Liver (tissue), 9 donors: ENCODE results near the gene MYO1F. TPM values are rescaled to one million over a fixed set of nuclear protein-coding genes. Genes with fewer than 3 reads are reported as not detected.

Source experiments
- DNase-seq: peaks from one replicate; pipeline ENCODE4 v3.0.0-alpha.2; 2017; ENCODE audit warnings: low spot score
- H3K27ac ChIP-seq, 2 donors: one replicate each; pipeline ENCODE4 v1.7.0; 2013; ENCODE audit warnings: inconsistent platforms in 2 of 2, low read length in 2 of 2, control low read depth in 1 of 2, low read depth in 1 of 2, mild to moderate bottlenecking in 1 of 2
- H3K27me3 ChIP-seq, 4 donors: one replicate each; pipeline versions ENCODE4 v1.6.1 to v1.7.0; 2013; ENCODE audit warnings: low read length in 3 of 4, inconsistent platforms in 1 of 4, mild to moderate bottlenecking in 1 of 4, moderate library complexity in 1 of 4; ENCODE audit not compliant: control insufficient read depth in 4 of 4, insufficient read depth in 4 of 4
- H3K36me3 ChIP-seq, 4 donors: one replicate each; pipeline versions ENCODE4 v1.6.1 to v1.7.0; 2013; ENCODE audit warnings: low read length in 3 of 4, mild to moderate bottlenecking in 3 of 4, low read depth in 1 of 4, moderate library complexity in 1 of 4; ENCODE audit not compliant: control insufficient read depth in 4 of 4, insufficient read depth in 3 of 4
- H3K4me1 ChIP-seq, 4 donors: one replicate each; pipeline versions ENCODE4 v1.6.1 to v1.7.0; 2013; ENCODE audit warnings: low read length in 3 of 4, mild to moderate bottlenecking in 3 of 4, moderate library complexity in 1 of 4; ENCODE audit not compliant: control insufficient read depth in 4 of 4, insufficient read depth in 4 of 4
- H3K4me3 ChIP-seq, 3 donors: one replicate each; pipeline versions ENCODE4 v1.6.1 to v1.7.0; 2013; ENCODE audit warnings: low read length in 3 of 3, control low read depth in 1 of 3, low read depth in 1 of 3, mild to moderate bottlenecking in 1 of 3
- H3K9ac ChIP-seq, 2 donors: one replicate each; pipeline ENCODE4 v1.7.0; 2013; ENCODE audit warnings: low read length in 2 of 2, mild to moderate bottlenecking in 2 of 2, moderate library complexity in 2 of 2, control low read depth in 1 of 2, low read depth in 1 of 2
- H3K9me3 ChIP-seq, 4 donors: one replicate each; pipeline versions ENCODE4 v1.6.1 to v1.7.0; 2013; ENCODE audit warnings: low read length in 3 of 4; ENCODE audit not compliant: control insufficient read depth in 4 of 4
- EGR1 ChIP-seq, 2 donors: IDR thresholded peaks; 2 replicates each; pipeline ENCODE4 v1.6.1; 2016 to 2018; ENCODE audit warnings: antibody characterized with exemption in 2 of 2, low read depth in 2 of 2
- FOXA1 ChIP-seq: IDR thresholded peaks from 2 replicates; pipeline ENCODE4 v1.6.1; 2016; ENCODE audit warnings: antibody characterized with exemption
- FOXA2 ChIP-seq: IDR thresholded peaks from 2 replicates; pipeline ENCODE4 v1.6.1; 2016; ENCODE audit warnings: antibody characterized with exemption
- GABPA ChIP-seq, 2 donors: IDR thresholded peaks in 1 of 2; conservative IDR thresholded peaks in 1 of 2; 2 replicates each; pipeline ENCODE4 v1.6.1; 2016; ENCODE audit warnings: antibody characterized with exemption in 2 of 2, mild to moderate bottlenecking in 1 of 2, moderate library complexity in 1 of 2
- HNF4A ChIP-seq, 2 donors: conservative IDR thresholded peaks; 2 replicates each; pipeline ENCODE4 v1.6.1; 2016; ENCODE audit warnings: antibody characterized with exemption in 2 of 2, mild to moderate bottlenecking in 2 of 2
- HNF4G ChIP-seq: IDR thresholded peaks from 2 replicates; pipeline ENCODE4 v1.6.1; 2016; ENCODE audit warnings: antibody characterized with exemption
- JUND ChIP-seq, 2 donors: IDR thresholded peaks; 2 replicates each; pipeline ENCODE4 v1.6.1; 2016; ENCODE audit warnings: antibody characterized with exemption in 2 of 2
- NR2F2 ChIP-seq: IDR thresholded peaks from 2 replicates; pipeline ENCODE4 v1.6.1; 2016; ENCODE audit warnings: antibody characterized with exemption
- RAD21 ChIP-seq, 2 donors: IDR thresholded peaks; 2 replicates each; pipeline ENCODE4 v1.6.1; 2016; ENCODE audit warnings: antibody characterized with exemption in 2 of 2, mild to moderate bottlenecking in 2 of 2
- RXRA ChIP-seq, 2 donors: IDR thresholded peaks; 2 replicates each; pipeline ENCODE4 v1.6.1; 2017 to 2018; ENCODE audit warnings: antibody characterized with exemption in 2 of 2, mild to moderate bottlenecking in 1 of 2
- SP1 ChIP-seq: IDR thresholded peaks from 2 replicates; pipeline ENCODE4 v1.6.1; 2018; ENCODE audit warnings: antibody characterized with exemption, mild to moderate bottlenecking
- TAF1 ChIP-seq: conservative IDR thresholded peaks from 2 replicates; pipeline ENCODE4 v1.6.1; 2016; ENCODE audit warnings: antibody characterized with exemption, mild to moderate bottlenecking
- YY1 ChIP-seq: IDR thresholded peaks from 2 replicates; pipeline ENCODE4 v1.6.1; 2016; ENCODE audit warnings: antibody characterized with exemption, mild to moderate bottlenecking
- WGBS: extraction: QIAGEN DNeasy Blood & Tissue Kit; methylation state at CpG from one replicate; pipeline ENCODE4 v1.1.7; 2013; 5-methylcytosine and 5-hydroxymethylcytosine counted together
- polyA plus RNA-seq, 2 donors: library from polyadenylated mRNA; stranded (reverse) in 1 of 2; unstranded in 1 of 2; fragments of 200-250 nt in 1 of 2; fragments of >200 nt in 1 of 2; fragmentation: Nextera tagmentation in 1 of 2; extraction: Ambion mirVana in 1 of 2; gene quantifications; one replicate each; pipeline versions ENCODE4 v1.2.1 to v1.2.3, GENCODE V29; 2013 to 2015
- total RNA-seq, 2 donors: library from RNA; depleted of rRNA; stranded (reverse); fragments of >200 nt; gene quantifications; one replicate each; pipeline ENCODE4 v1.2.3, GENCODE V29; 2014
- TF ChIP-seq, protein P1 (sequence below): IDR thresholded peaks from 2 replicates; pipeline ENCODE4 v1.6.1; 2016; ENCODE audit warnings: antibody characterized with exemption
- TF ChIP-seq, protein P2 (sequence below): IDR thresholded peaks from 2 replicates; pipeline ENCODE4 v1.6.1; 2016; ENCODE audit warnings: antibody characterized with exemption
- TF ChIP-seq, protein P3 (sequence below): fragments of 150-350 bp; IDR thresholded peaks from 2 replicates; pipeline ENCODE4 v1.5.1; 2017; ENCODE audit warnings: improper control_type of control experiment, low read depth, low read length; ENCODE audit not compliant: missing input control
- TF ChIP-seq, protein P4 (sequence below): IDR thresholded peaks from 2 replicates; pipeline ENCODE4 v1.6.1; 2016; ENCODE audit warnings: antibody characterized with exemption, mild to moderate bottlenecking
- TF ChIP-seq, protein P5 (sequence below): IDR thresholded peaks from 2 replicates; pipeline ENCODE4 v1.6.1; 2016; ENCODE audit warnings: antibody characterized with exemption
- donor health status: healthy.
- donor health status: healthy.
- donor health status: healthy.
- donor health status: healthy.
- donor health status: healthy.

Gene MYO1F
- total and polyA plus RNA-seq, 4 donors = 6.1 to 20.4 (median 12.0) TPM

DNA sequence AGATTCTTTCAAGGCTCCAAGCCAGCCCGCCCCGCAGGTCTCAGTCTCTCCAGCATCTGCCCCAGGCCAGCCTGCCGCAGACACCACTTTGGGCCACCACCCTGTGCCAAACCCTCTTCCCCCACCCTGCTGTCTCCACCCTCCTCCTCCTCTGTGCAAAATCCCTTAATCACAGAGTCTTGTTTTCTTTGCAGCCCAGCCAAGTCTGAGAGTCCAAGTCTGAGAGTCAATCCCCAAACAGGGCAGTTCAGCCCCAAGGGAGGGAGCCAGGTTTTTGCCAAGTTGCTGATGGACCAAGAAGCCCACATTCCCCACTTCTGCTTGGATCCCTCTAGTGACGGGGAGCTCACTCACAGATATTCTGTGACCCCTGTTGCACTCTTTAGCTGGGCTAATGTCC lies 30.1 kb upstream of the MYO1F start:
- DNase-seq = no peak
- Histone ChIP-seq H3K27ac (no peak overlapping the region), H3K4me3 (no peak overlapping the region), H3K27me3 (no peaks in the 10 kb centered on the region), H3K4me1 (peaks cover 0 to 31% (median 18%) of the 10 kb centered on the region in 4 donors), H3K9me3 (no peaks in the 10 kb centered on the region), H3K36me3 (peaks cover 0 to 2% (median 0%) of the 10 kb centered on the region in 4 donors), H3K9ac (no peak overlapping the region)
- TF ChIP-seq HNF4G = no peak
- TF ChIP-seq HNF4A (conservative IDR thresholded peaks at IDR 0.05) = no peak
- TF ChIP-seq FOXA1 = no peak
- TF ChIP-seq, protein P1, sequence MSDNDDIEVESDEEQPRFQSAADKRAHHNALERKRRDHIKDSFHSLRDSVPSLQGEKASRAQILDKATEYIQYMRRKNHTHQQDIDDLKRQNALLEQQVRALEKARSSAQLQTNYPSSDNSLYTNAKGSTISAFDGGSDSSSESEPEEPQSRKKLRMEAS = no peak
- no peak for TF ChIP-seq TAF1
- TF ChIP-seq RAD21 (IDR thresholded peaks at IDR 0.05) = no peak
- TF ChIP-seq, protein P2, sequence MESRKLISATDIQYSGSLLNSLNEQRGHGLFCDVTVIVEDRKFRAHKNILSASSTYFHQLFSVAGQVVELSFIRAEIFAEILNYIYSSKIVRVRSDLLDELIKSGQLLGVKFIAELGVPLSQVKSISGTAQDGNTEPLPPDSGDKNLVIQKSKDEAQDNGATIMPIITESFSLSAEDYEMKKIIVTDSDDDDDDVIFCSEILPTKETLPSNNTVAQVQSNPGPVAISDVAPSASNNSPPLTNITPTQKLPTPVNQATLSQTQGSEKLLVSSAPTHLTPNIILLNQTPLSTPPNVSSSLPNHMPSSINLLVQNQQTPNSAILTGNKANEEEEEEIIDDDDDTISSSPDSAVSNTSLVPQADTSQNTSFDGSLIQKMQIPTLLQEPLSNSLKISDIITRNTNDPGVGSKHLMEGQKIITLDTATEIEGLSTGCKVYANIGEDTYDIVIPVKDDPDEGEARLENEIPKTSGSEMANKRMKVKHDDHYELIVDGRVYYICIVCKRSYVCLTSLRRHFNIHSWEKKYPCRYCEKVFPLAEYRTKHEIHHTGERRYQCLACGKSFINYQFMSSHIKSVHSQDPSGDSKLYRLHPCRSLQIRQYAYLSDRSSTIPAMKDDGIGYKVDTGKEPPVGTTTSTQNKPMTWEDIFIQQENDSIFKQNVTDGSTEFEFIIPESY = no peak
- TF ChIP-seq SP1 = no peak
- TF ChIP-seq YY1 = no peak
- TF ChIP-seq, protein P3, sequence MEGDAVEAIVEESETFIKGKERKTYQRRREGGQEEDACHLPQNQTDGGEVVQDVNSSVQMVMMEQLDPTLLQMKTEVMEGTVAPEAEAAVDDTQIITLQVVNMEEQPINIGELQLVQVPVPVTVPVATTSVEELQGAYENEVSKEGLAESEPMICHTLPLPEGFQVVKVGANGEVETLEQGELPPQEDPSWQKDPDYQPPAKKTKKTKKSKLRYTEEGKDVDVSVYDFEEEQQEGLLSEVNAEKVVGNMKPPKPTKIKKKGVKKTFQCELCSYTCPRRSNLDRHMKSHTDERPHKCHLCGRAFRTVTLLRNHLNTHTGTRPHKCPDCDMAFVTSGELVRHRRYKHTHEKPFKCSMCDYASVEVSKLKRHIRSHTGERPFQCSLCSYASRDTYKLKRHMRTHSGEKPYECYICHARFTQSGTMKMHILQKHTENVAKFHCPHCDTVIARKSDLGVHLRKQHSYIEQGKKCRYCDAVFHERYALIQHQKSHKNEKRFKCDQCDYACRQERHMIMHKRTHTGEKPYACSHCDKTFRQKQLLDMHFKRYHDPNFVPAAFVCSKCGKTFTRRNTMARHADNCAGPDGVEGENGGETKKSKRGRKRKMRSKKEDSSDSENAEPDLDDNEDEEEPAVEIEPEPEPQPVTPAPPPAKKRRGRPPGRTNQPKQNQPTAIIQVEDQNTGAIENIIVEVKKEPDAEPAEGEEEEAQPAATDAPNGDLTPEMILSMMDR = no peak
- no peak for TF ChIP-seq RXRA (IDR thresholded peaks at IDR 0.05)
- no peak for TF ChIP-seq FOXA2
- TF ChIP-seq, protein P4, sequence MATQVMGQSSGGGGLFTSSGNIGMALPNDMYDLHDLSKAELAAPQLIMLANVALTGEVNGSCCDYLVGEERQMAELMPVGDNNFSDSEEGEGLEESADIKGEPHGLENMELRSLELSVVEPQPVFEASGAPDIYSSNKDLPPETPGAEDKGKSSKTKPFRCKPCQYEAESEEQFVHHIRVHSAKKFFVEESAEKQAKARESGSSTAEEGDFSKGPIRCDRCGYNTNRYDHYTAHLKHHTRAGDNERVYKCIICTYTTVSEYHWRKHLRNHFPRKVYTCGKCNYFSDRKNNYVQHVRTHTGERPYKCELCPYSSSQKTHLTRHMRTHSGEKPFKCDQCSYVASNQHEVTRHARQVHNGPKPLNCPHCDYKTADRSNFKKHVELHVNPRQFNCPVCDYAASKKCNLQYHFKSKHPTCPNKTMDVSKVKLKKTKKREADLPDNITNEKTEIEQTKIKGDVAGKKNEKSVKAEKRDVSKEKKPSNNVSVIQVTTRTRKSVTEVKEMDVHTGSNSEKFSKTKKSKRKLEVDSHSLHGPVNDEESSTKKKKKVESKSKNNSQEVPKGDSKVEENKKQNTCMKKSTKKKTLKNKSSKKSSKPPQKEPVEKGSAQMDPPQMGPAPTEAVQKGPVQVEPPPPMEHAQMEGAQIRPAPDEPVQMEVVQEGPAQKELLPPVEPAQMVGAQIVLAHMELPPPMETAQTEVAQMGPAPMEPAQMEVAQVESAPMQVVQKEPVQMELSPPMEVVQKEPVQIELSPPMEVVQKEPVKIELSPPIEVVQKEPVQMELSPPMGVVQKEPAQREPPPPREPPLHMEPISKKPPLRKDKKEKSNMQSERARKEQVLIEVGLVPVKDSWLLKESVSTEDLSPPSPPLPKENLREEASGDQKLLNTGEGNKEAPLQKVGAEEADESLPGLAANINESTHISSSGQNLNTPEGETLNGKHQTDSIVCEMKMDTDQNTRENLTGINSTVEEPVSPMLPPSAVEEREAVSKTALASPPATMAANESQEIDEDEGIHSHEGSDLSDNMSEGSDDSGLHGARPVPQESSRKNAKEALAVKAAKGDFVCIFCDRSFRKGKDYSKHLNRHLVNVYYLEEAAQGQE = no peak
- TF ChIP-seq NR2F2 = no peak
- TF ChIP-seq, protein P5, sequence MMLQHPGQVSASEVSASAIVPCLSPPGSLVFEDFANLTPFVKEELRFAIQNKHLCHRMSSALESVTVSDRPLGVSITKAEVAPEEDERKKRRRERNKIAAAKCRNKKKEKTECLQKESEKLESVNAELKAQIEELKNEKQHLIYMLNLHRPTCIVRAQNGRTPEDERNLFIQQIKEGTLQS = no peak
- TF ChIP-seq JUND (IDR thresholded peaks at IDR 0.05) = no peak
- 81% methylated on average over 4 of the region's 4 CpGs for WGBS

DNA sequence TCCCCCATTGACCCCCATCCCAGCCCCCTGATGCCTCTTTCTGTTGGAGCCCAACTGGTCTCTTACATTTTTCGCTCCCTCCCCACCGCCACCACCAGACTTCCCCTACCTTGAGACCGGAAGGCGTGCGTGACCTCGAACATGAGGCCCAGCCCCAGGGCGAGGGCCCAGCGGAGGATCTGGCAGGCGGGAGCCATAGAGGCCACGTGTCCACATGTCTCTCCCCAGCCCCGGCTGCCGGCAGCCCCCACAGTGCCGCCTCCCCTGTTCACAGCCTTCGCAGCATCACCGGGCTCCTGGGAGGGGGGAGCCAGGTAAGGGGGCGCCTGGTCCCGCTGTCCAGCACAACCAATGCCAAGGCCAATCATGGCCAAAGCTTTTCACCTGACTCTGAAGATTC lies 28.3 kb upstream of the MYO1F start:
- Histone ChIP-seq H3K9ac (no peak overlapping the region), H3K27me3 (no peaks in the 10 kb centered on the region), H3K9me3 (no peaks in the 10 kb centered on the region), H3K4me3 (no peak overlapping the region), H3K36me3 (peaks cover 0 to 7% (median under 1%) of the 10 kb centered on the region in 4 donors), H3K4me1 (peaks cover 0 to 32% (median 19%) of the 10 kb centered on the region in 4 donors), H3K27ac (no peak overlapping the region)
- TF ChIP-seq TAF1 = no peak
- no peak for TF ChIP-seq YY1
- no peak for TF ChIP-seq RAD21 (IDR thresholded peaks at IDR 0.05)
- TF ChIP-seq, protein P3 = no peak
- TF ChIP-seq, protein P5 = no peak
- no peak for TF ChIP-seq SP1
- TF ChIP-seq, protein P1 = no peak
- no peak for TF ChIP-seq NR2F2
- no peak for TF ChIP-seq RXRA (IDR thresholded peaks at IDR 0.05)
- no peak for TF ChIP-seq FOXA1
- no peak for TF ChIP-seq FOXA2
- no peak for TF ChIP-seq GABPA (IDR thresholded peaks at IDR 0.05 in 1 of 2, conservative IDR thresholded peaks at IDR 0.05 in 1 of 2)
- no peak for TF ChIP-seq EGR1 (IDR thresholded peaks at IDR 0.05; ENCODE audit: low read depth in 2 of 2)
- DNase-seq = no peak
- WGBS = 99% methylated on average over 17 of the region's 17 CpGs
